HepG2 (cell line): ENCODE measurements around the gene PLEKHG4. TPM values are rescaled to one million over a fixed set of nuclear protein-coding genes. Genes with fewer than 3 reads are reported as not detected.

Experiments
- ATAC-seq: fragments of 200-7000 bp; cut with Tn5 transposase; 3 replicates; pipeline ENCODE4 v1.9.1; 2020; ENCODE audit warnings: mild to moderate bottlenecking, moderate library complexity
- BruUV-seq: library from RNA; stranded (reverse); fragments of 400-500 nt; replicated peaks from 2 replicates; lab custom pipeline; 2021; lab: Mats Ljungman, UMichigan
- CTCF ChIA-PET: fragments of 300-600 bp; formaldehyde crosslinking; extraction: SDS; loops from one replicate; lab custom pipeline; 2021; ENCODE audit warnings: low total read pairs, inconsistent platforms, low intra/inter-chr PET ratio; lab: Yijun Ruan, JAX
- POLR2A ChIA-PET: fragments of 350-600 bp; sonication (Branson Sonifier 250); formaldehyde crosslinking; loops from one replicate; lab custom pipeline; 2020; ENCODE audit warnings: antibody characterized with exemption, inconsistent platforms; lab: Yijun Ruan, JAX
- DNase-seq: peaks from one replicate; pipeline ENCODE4 v3.0.0-alpha.2; 2015; ENCODE audit warnings: low spot score
- FAIRE-seq: peaks from 3 replicates; lab custom pipeline; 2011; peaks lifted over from hg19 to GRCh38; lab: Jason Lieb, UNC
- H2AFZ ChIP-seq: one replicate; pipeline ENCODE4 v1.6.1; 2011; ENCODE audit warnings: low read length, inconsistent platforms
- H3K27ac ChIP-seq: fragments of 300-600 bp; 3 replicates; pipeline ENCODE4 v1.8.0; 2011; ENCODE audit warnings: mixed run types, mild to moderate bottlenecking, mixed read lengths, low read length, inconsistent platforms; ENCODE audit not compliant: insufficient read depth; ENCODE audit errors: extremely low read length
- H3K27me3 ChIP-seq, 2 experiments: fragments of 200-600 bp in 1 of 2; 2 replicates in 1 of 2; 3 replicates in 1 of 2; pipeline versions ENCODE4 v1.6.0 to v1.8.0; 2011; ENCODE audit warnings: low read length in 2 of 2, mild to moderate bottlenecking in 2 of 2, moderate library complexity in 2 of 2, inconsistent platforms in 1 of 2; ENCODE audit not compliant: insufficient read depth in 2 of 2, control insufficient read depth in 1 of 2
- H3K36me3 ChIP-seq, 2 experiments: fragments of 200-600 bp in 1 of 2; replicated peaks in 1 of 2; 2 replicates in 1 of 2; 3 replicates in 1 of 2; pipeline versions ENCODE4 v1.5.1 to v1.8.0; 2011; ENCODE audit warnings: low read length in 2 of 2, inconsistent platforms in 1 of 2; ENCODE audit not compliant: insufficient read depth in 2 of 2, control insufficient read depth in 1 of 2
- H3K4me1 ChIP-seq: 2 replicates; pipeline ENCODE4 v1.5.1; 2012; ENCODE audit warnings: low read length, inconsistent platforms; ENCODE audit not compliant: insufficient read depth
- H3K4me2 ChIP-seq: 2 replicates; pipeline ENCODE4 v1.6.0; 2011; ENCODE audit warnings: low read depth, low read length, inconsistent platforms
- H3K4me3 ChIP-seq, 3 experiments: fragments of 200-600 bp in 1 of 3; sonication (generic), shearing (Covaris generic) in 1 of 3; replicated peaks in 1 of 3; 2 replicates each; pipeline ENCODE4 v1.5.1; 2011 to 2016; ENCODE audit warnings: low read length in 3 of 3, inconsistent platforms in 2 of 3, low read depth in 2 of 3, mild to moderate bottlenecking in 2 of 3, control low read depth in 1 of 3, mixed read lengths in 1 of 3; ENCODE audit not compliant: insufficient read depth in 1 of 3
- H3K79me2 ChIP-seq: one replicate; pipeline ENCODE4 v1.6.1; 2011; ENCODE audit warnings: low read length, inconsistent platforms; ENCODE audit not compliant: insufficient read depth
- H3K9ac ChIP-seq: 2 replicates; pipeline ENCODE4 v1.6.0; 2011; ENCODE audit warnings: mild to moderate bottlenecking, low read depth, low read length, inconsistent platforms; ENCODE audit not compliant: insufficient read depth
- H3K9me3 ChIP-seq: 2 replicates; pipeline ENCODE4 v1.5.1; 2012; ENCODE audit warnings: mild to moderate bottlenecking, low read length
- H4K20me1 ChIP-seq: 2 replicates; pipeline ENCODE4 v1.6.0; 2011; ENCODE audit warnings: inconsistent platforms, mild to moderate bottlenecking, low read length, moderate library complexity; ENCODE audit not compliant: insufficient read depth
- ATF4 ChIP-seq, 2 experiments: fragments of 450-650 bp in 1 of 2; sonication (generic) in 1 of 2; formaldehyde crosslinking; IDR thresholded peaks; 2 replicates each; pipeline versions ENCODE4 v1.5.0 to v1.8.0; 2020 to 2022; ENCODE audit warnings: mild to moderate bottlenecking in 1 of 2, missing genetic modification reagents in 1 of 2
- ETV5 ChIP-seq: IDR thresholded peaks from 2 replicates; pipeline ENCODE4 v1.6.1; 2018; ENCODE audit warnings: missing biosample characterization, missing genetic modification reagents, inconsistent platforms, borderline replicate concordance
- RARA ChIP-seq: IDR thresholded peaks from 2 replicates; pipeline ENCODE4 v1.6.1; 2016; ENCODE audit warnings: missing genetic modification reagents, missing compliant biosample characterization
- TRIM22 ChIP-seq: fragments of 450-650 bp; IDR thresholded peaks from 2 replicates; pipeline ENCODE4 v1.6.1; 2017
- ZNF564 ChIP-seq: sonication (generic); formaldehyde crosslinking; IDR thresholded peaks from 2 replicates; pipeline ENCODE4 v1.8.1; 2023; ENCODE audit warnings: mild to moderate bottlenecking, missing genetic modification reagents
- ZNF788 ChIP-seq: sonication (generic); formaldehyde crosslinking; IDR thresholded peaks from 2 replicates; pipeline ENCODE4 v1.5.0; 2020; ENCODE audit warnings: mild to moderate bottlenecking, missing genetic modification reagents, borderline replicate concordance
- WGBS: methylation state at CpG from one replicate; pipeline ENCODE4 v1.1.6; 2017; ENCODE audit warnings: low lambda C conversion rate; 5-methylcytosine and 5-hydroxymethylcytosine counted together
- in situ Hi-C: cut with HindIII; loops from 2 replicates; pipeline ENCODE4 v1.10.0; 2017; ENCODE audit warnings: low pct_unique_long_range_greater_than_20kb; ENCODE audit not compliant: extremely low pct_ligation_motif_present
- intact Hi-C: fragments of 100-400 bp; cut with micrococcal nuclease; formaldehyde crosslinking; loops from one replicate; pipeline ENCODE4 v1.10.0; 2022; ENCODE audit not compliant: unreplicated experiment
- polyA plus RNA-seq, 8 experiments: library from polyadenylated mRNA; depleted of rRNA in 3 of 8; stranded (reverse) in 7 of 8; unstranded in 1 of 8; fragments of >200 nt; fragmentation: Illumina TruSeq in 4 of 8; extraction: Trizol in 4 of 8; gene quantifications; 2 replicates each; pipeline versions ENCODE4 v1.2.1 to v1.2.3, GENCODE V29; 2011 to 2016; ENCODE audit warnings: low read depth in 4 of 8, missing spikeins in 1 of 8, mixed read lengths in 1 of 8; ENCODE audit not compliant: insufficient read depth in 1 of 8
- total RNA-seq, 5 experiments: library from RNA; depleted of rRNA; stranded (reverse); fragments of >200 nt; fragmentation: Illumina TruSeq; extraction: Trizol; gene quantifications; 2 replicates each; pipeline ENCODE4 v1.2.3, GENCODE V29; 2016; ENCODE audit warnings: low read depth in 1 of 5
- TF ChIP-seq, protein P1 (sequence below): IDR thresholded peaks from 2 replicates; pipeline ENCODE4 v1.6.1; 2016; ENCODE audit warnings: mild to moderate bottlenecking
- TF ChIP-seq, protein P2 (sequence below): sonication (generic); formaldehyde crosslinking; IDR thresholded peaks from 2 replicates; pipeline ENCODE4 v1.4.0; 2020; ENCODE audit warnings: missing genetic modification reagents

Gene PLEKHG4
- total and polyA plus RNA-seq, 2 of the 13 experiments (the other 11 are each of a cell fraction or from before 2014, with no cell fraction given) = 7.1 to 13.6 TPM

GRCh38 chr16:67257486-67258160 lies 21.7 kb upstream of the PLEKHG4 start:
- H3K27me3 ChIP-seq = peaks cover 0 to 3% of the 10 kb centered on the region in 2 experiments; a peak in 1 of 5 replicates
- H3K4me1 ChIP-seq = peaks cover 12% of the 10 kb centered on the region
- BruUV-seq = no TSS peak
- no peaks in the 10 kb centered on the region for H3K36me3 ChIP-seq
- no peak overlapping the region for H2AFZ ChIP-seq
- no peak for DNase-seq
- no peak for ATAC-seq
- no peaks in the 10 kb centered on the region for H3K79me2 ChIP-seq
- no peak for FAIRE-seq
- intact Hi-C loops (no loop called here), in situ Hi-C loops (no loop called here)
- no peak overlapping the region for H3K4me3 ChIP-seq
- no peaks in the 10 kb centered on the region for H4K20me1 ChIP-seq
- H3K27ac ChIP-seq = no peak overlapping the region
- 39% methylated on average over 4 of the region's 4 CpGs for WGBS
- no peak for TF ChIP-seq ATF4 (CRISPR knock-in tag; IDR thresholded peaks at IDR 0.05)
- TF ChIP-seq ZNF788 (CRISPR knock-in tag) = no peak
- TF ChIP-seq RARA (CRISPR knock-in tag) = no peak
- no peak for TF ChIP-seq TRIM22
- TF ChIP-seq, protein P1, sequence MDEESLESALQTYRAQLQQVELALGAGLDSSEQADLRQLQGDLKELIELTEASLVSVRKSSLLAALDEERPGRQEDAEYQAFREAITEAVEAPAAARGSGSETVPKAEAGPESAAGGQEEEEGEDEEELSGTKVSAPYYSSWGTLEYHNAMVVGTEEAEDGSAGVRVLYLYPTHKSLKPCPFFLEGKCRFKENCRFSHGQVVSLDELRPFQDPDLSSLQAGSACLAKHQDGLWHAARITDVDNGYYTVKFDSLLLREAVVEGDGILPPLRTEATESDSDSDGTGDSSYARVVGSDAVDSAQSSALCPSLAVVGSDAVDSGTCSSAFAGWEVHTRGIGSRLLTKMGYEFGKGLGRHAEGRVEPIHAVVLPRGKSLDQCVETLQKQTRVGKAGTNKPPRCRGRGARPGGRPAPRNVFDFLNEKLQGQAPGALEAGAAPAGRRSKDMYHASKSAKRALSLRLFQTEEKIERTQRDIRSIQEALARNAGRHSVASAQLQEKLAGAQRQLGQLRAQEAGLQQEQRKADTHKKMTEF (CRISPR knock-in tag) = no peak
- TF ChIP-seq, protein P2, sequence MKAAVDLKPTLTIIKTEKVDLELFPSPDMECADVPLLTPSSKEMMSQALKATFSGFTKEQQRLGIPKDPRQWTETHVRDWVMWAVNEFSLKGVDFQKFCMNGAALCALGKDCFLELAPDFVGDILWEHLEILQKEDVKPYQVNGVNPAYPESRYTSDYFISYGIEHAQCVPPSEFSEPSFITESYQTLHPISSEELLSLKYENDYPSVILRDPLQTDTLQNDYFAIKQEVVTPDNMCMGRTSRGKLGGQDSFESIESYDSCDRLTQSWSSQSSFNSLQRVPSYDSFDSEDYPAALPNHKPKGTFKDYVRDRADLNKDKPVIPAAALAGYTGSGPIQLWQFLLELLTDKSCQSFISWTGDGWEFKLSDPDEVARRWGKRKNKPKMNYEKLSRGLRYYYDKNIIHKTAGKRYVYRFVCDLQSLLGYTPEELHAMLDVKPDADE (CRISPR knock-in tag) = no peak
- TF ChIP-seq ZNF564 (CRISPR knock-in tag) = no peak
- no peak for TF ChIP-seq ETV5 (CRISPR knock-in tag)
- no peaks in the 10 kb centered on the region for H3K9me3 ChIP-seq
- CTCF ChIA-PET = no interaction called here
- no peak overlapping the region for H3K9ac ChIP-seq
- H3K4me2 ChIP-seq = no peak overlapping the region
- POLR2A ChIA-PET = interaction anchor here (1.9 kb wide), 1 partner anchor 11 kb away, joined by 6 read pairs; the partner anchor contains the start of gene FHOD1
